GM18868 (cell line): ENCODE measurements around the gene HAUS2.
A peak's percentile ranks its signal among the peaks of the same experiment; 100 is the strongest.

Experiments used
- ATAC-seq: cut with Tn5 transposase; IDR thresholded peaks from one replicate; pipeline ENCODE4 v1.9.1; 2021; ENCODE audit warnings: mild to moderate bottlenecking, moderate library complexity; ENCODE audit not compliant: unreplicated experiment

The HAUS2 gene

DNA sequence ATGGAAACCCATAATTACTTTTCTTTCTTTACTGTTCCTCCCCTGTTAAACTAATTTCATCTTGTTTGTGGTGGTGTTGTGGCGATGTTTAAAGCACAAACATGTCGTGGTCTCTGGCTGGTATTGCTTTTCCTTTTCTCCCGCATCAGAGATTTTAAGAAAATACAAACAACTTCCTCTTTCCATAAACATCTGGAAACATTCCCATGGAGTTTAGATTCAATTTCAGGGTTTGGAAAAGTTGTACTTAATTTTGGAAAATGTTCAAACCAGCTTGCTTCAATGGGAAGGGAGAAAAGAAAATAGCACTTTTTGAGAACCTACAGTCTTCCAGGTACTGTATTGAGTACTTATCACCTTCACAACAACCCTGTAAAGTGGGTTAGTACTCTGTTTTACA, 57.2 kb downstream of the HAUS2 start:
- ATAC-seq: no peak

DNA sequence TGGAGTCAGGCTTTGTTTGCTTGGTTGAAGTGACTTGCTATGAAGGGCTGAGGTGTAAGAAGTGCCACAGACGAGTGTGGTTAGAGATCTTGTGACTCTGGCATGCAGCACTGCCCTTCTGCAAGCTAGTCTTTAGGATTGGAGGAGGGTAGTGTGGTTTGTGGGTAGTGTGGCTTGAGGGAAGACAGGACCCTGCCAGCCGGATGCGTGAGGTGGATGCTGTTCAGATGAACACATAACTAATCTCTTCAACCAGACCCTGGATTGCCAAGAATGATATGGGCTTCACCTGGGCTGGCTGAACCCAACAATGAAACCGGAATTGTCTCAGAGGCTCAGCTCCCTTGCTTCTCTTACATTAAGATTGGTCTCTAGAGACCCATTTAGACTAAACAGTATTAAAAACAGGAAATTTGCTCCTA, 59.5 kb downstream of the HAUS2 start:
- peak; percentile 60 for ATAC-seq

- ATAC-seq: no peak
Measured at GRCh38 chr15:42608752-42609488, 60.3 kb downstream of the HAUS2 start.

- no peak for ATAC-seq
Measured at GRCh38 chr15:42611532-42611931, 62.9 kb downstream of the HAUS2 start.

DNA sequence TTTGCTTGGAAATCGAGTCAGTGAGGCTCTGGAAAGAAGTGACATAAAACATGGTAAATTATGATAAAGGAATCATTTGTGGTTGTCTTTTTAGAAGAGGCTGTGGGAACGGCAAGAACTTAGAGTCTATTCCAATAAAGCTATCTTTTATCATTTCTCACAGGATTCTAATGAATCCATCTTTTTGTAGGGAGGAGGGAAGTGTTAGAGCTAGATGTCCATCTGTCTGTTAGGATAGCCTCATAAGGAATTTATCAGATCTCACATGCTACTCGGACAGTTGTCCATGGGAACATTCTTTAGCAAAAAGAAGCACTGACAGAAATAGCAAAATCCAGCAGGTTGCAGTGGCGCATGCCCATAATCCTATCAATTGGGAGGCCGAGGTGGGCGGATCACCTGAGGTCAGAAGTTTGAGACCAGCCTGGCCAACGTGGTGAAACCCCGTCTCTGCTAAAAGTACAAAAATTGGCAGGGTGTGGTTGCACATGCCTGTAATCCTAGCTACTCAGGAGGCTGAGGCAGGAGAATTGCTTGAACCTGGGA, 63.8 kb downstream of the HAUS2 start:
- no peak for ATAC-seq

- no peak for ATAC-seq
Measured at GRCh38 chr15:42616107-42616506, 67.5 kb downstream of the HAUS2 start.
